Measurements from ENCODE around the gene ZFYVE1. TPM values are rescaled to one million over a fixed set of nuclear protein-coding genes. Genes with fewer than 3 reads are reported as not detected.

ZFYVE1 gene
- total and polyA plus RNA-seq, 2 donors (not counting 3 experiments of a cell fraction or from before 2014, with no cell fraction given), result 27.3 to 29.2 TPM

DNA sequence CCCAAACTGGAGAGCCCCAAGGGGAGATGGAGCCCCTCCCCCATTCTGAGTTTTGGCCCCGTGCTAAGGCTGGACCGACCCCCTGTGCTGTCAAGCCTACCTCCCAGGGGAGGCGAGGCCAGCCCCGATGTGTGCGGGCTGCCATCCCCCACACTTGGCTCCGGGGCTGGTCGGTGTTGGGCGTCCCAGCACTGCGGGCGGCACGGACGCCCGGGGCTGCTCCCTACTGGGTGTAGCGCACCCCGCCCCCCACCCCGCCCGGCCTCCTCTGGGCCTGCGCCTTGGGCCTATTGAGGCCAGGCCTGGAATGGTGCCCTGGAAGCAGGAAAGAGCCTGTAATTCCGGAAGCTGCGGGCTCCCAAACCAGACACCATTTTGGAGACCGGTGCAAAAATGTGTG is 98.0 kb downstream of the ZFYVE1 start:
- FAIRE-seq (no peak), DNase-seq (ENCODE audit: low read depth, low spot score) (no peak)
- H3K36me3 ChIP-seq (ENCODE audit: control insufficient read depth in 2 of 2, extremely low read depth in 1 of 2, insufficient read depth in 2 of 2, low read length in 2 of 2), result no peaks in the 10 kb centered on the region
- no peaks in the 10 kb centered on the region for H3K9me1 ChIP-seq (replicated peaks; ENCODE audit: control insufficient read depth, extremely low read depth, insufficient read depth, low read length)
- POLR2A ChIA-PET, result no interaction called here
- intact Hi-C loops (cut with micrococcal nuclease) (no loop called here), dilution Hi-C loops (cut with MboI; ENCODE audit: extremely low pct_ligation_motif_present, low sequenced_read_pairs) (no loop called here)
- no peaks in the 10 kb centered on the region for H3K79me2 ChIP-seq (ENCODE audit: control insufficient read depth, insufficient read depth, low read length)
- no peak overlapping the region for H3K4me3 ChIP-seq (replicated peaks in 1 of 3; ENCODE audit: insufficient read depth in 1 of 3, low read depth in 1 of 3, low read length in 3 of 3)
- BruUV-seq (replicated peaks), result no TSS peak
- H4K20me1 ChIP-seq (replicated peaks; ENCODE audit: control insufficient read depth, extremely low read depth, insufficient read depth, low read length), result no peaks in the 10 kb centered on the region
- TF ChIP-seq, protein P1, sequence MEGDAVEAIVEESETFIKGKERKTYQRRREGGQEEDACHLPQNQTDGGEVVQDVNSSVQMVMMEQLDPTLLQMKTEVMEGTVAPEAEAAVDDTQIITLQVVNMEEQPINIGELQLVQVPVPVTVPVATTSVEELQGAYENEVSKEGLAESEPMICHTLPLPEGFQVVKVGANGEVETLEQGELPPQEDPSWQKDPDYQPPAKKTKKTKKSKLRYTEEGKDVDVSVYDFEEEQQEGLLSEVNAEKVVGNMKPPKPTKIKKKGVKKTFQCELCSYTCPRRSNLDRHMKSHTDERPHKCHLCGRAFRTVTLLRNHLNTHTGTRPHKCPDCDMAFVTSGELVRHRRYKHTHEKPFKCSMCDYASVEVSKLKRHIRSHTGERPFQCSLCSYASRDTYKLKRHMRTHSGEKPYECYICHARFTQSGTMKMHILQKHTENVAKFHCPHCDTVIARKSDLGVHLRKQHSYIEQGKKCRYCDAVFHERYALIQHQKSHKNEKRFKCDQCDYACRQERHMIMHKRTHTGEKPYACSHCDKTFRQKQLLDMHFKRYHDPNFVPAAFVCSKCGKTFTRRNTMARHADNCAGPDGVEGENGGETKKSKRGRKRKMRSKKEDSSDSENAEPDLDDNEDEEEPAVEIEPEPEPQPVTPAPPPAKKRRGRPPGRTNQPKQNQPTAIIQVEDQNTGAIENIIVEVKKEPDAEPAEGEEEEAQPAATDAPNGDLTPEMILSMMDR (IDR thresholded peaks at IDR 0.05; ENCODE audit: extremely low read depth in 1 of 2, insufficient read depth in 1 of 2, low read depth in 1 of 2, low read length in 2 of 2), result no peak
- no peak for TF ChIP-seq POLR2AphosphoS5 (IDR thresholded peaks at IDR 0.05; ENCODE audit: insufficient read depth, low read depth, low read length)
- TF ChIP-seq, protein P2, sequence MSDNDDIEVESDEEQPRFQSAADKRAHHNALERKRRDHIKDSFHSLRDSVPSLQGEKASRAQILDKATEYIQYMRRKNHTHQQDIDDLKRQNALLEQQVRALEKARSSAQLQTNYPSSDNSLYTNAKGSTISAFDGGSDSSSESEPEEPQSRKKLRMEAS (IDR thresholded peaks at IDR 0.05; ENCODE audit: insufficient read depth, insufficient read length), result no peak
- no peak for TF ChIP-seq GATA2 (IDR thresholded peaks at IDR 0.05; ENCODE audit: insufficient read depth, insufficient read length, low read depth, low read length)
- no peak for TF ChIP-seq MYC (IDR thresholded peaks at IDR 0.05; ENCODE audit: low read depth, low read length)
- TF ChIP-seq EZH2 (IDR thresholded peaks at IDR 0.05; ENCODE audit: borderline replicate concordance, low read depth, low read length, severe bottlenecking), result no peak
- no peak for TF ChIP-seq POLR2A (IDR thresholded peaks at IDR 0.05; ENCODE audit: low read depth, low read length)
- TF ChIP-seq JUN (IDR thresholded peaks at IDR 0.05; ENCODE audit: borderline replicate concordance, insufficient read depth, insufficient read length, low read depth), result no peak
- no peak for TF ChIP-seq FOS (IDR thresholded peaks at IDR 0.05; ENCODE audit: borderline replicate concordance, insufficient read depth, low read length)
- no peak overlapping the region for H3K27ac ChIP-seq (ENCODE audit: insufficient read depth, low read depth, low read length)
- CTCF ChIA-PET, result interaction anchor here (0.7 to 5.2 kb wide), 3 partner anchors 8 to 415 kb away, joined by 3 to 31 read pairs (median 5); no protein-coding TSS in a partner anchor
- H3K4me1 ChIP-seq (ENCODE audit: control insufficient read depth, extremely low read depth, insufficient read depth, low read length), result peaks cover 10% of the 10 kb centered on the region
- no peak overlapping the region for H3K4me2 ChIP-seq (ENCODE audit: insufficient read depth, low read length)
- H3K27me3 ChIP-seq (ENCODE audit: control insufficient read depth in 2 of 2, insufficient read depth in 2 of 2, low read length in 2 of 2), result no peaks in the 10 kb centered on the region
- H2AFZ ChIP-seq (ENCODE audit: low read depth, low read length), result no peak overlapping the region
- no peak overlapping the region for H3K9ac ChIP-seq (replicated peaks; ENCODE audit: extremely low read depth, insufficient read depth, low read length)
- no peaks in the 10 kb centered on the region for H3K9me3 ChIP-seq (replicated peaks; ENCODE audit: control insufficient read depth, insufficient read depth, low read length)
